ENCODE measurements around the gene WFDC1.
A peak's percentile ranks its signal among the peaks of the same experiment; 100 is the strongest.

The WFDC1 gene

GRCh38 chr16:84318091-84318975 lies 23.7 kb downstream of the WFDC1 start:
- no peak overlapping the region for H3K4me3 ChIP-seq (replicated peaks; ENCODE audit: low read depth, low read length)
- DNase-seq (ENCODE audit: low read depth) = no peak
- no peak for TF ChIP-seq CTCF (IDR thresholded peaks at IDR 0.05; ENCODE audit: low read length, missing control alignments)

DNA sequence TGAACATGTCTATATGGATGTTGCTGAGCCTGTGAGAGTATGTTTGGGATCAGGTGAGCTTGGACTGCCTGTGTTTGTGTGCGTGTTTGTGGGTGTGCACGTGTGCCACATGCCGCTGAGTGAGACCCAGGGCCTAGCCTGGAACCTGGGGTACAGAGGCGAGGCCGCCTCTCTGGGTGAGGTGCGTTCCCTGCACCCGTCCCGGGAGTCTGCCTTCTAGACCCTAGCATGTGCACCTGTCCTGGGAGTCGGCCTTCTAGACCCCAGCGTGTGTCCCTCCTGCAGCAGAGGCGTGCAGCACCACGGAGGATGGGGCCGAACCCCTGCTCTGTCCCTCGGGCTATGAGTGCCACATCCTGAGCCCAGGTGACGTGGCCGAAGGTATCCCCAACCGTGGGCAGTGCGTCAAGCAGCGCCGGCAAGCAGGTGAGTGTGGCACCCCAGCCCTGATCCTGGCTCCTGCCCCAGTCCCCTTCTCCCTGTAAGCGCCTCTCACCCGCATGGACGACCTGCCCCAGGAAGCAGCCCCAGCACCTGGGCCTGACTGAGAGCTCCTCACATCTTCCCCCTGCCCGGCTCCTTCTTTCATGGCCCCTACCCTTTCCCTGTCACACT lies 24.6 kb downstream of the WFDC1 start:
- no peak for TF ChIP-seq CTCF (IDR thresholded peaks at IDR 0.05; ENCODE audit: low read length, missing control alignments)
- DNase-seq (ENCODE audit: low read depth) = no peak
- H3K4me3 ChIP-seq (replicated peaks; ENCODE audit: low read depth, low read length) = no peak overlapping the region

DNA sequence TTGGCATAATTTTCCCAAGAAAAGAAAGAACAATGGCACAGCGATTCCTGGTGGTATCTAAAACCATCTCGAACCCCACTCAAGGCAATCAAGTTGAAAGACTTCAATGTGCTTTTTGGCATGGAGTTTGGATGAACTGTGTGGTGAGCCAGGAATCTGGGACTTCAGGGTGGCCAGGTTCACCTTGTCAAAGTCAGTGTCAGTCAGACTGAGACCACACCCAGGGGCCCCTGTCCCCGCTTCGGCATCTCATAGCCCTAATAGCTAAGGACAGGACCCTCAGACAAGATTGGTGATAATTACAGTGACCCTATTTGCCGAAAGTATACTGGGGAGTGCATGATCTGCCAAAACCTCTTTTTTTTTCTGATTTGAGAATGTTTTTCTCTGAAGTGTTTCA lies 25.8 kb downstream of the WFDC1 start:
- no peak for TF ChIP-seq CTCF (IDR thresholded peaks at IDR 0.05; ENCODE audit: low read length, missing control alignments)
- no peak for DNase-seq (ENCODE audit: low read depth)
- H3K4me3 ChIP-seq (replicated peaks; ENCODE audit: low read depth, low read length) = no peak overlapping the region

- no peak for DNase-seq (ENCODE audit: low read depth)
- no peak for TF ChIP-seq CTCF (IDR thresholded peaks at IDR 0.05; ENCODE audit: low read length, missing control alignments)
- no peak overlapping the region for H3K4me3 ChIP-seq (replicated peaks; ENCODE audit: low read depth, low read length)
These were observed 27.3 kb downstream of the WFDC1 start for GRCh38 chr16:84321932-84322331.

GRCh38 chr16:84322749-84323148 lies 28.1 kb downstream of the WFDC1 start:
- no peak for DNase-seq (ENCODE audit: low read depth)
- H3K4me3 ChIP-seq (replicated peaks; ENCODE audit: low read depth, low read length) = no peak overlapping the region
- TF ChIP-seq CTCF (IDR thresholded peaks at IDR 0.05; ENCODE audit: low read length, missing control alignments) = no peak

DNA sequence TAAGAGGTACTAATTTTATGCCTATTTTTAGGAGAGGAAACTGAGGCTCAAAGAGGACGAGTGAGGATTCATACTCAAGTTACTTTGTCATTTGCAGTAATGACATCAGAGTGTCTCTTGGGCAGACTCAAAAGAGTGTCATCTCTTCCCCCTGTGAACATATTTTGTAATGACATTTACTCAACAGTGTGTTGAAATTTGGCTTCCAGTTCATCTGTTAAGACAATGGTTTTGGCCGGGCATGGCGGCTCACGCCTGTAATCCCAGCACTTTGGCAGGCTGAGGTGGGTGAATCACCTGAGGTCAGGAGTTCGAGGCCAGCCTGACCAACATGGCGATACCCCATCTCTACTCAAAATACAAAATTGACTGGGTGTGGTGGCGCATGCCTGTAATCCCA lies 28.9 kb downstream of the WFDC1 start:
- no peak for TF ChIP-seq CTCF (IDR thresholded peaks at IDR 0.05; ENCODE audit: low read length, missing control alignments)
- H3K4me3 ChIP-seq (replicated peaks; ENCODE audit: low read depth, low read length) = no peak overlapping the region
- DNase-seq (ENCODE audit: low read depth) = peak; percentile 11
